A549 treated with GW870086 at 1 μM for 4 hours (cell line): ENCODE data around the gene ACP6. TPM values are rescaled to one million over a fixed set of nuclear protein-coding genes. Genes with fewer than 3 reads are reported as not detected.

ENCODE experiments used
- total RNA-seq: library from RNA; stranded (reverse); fragments of 200-300 nt; extraction: Qiagen RNA extraction; gene quantifications from 5 replicates; pipeline ENCODE4 v1.2.3, GENCODE V29; 2022; ENCODE audit warnings: low read depth

The ACP6 gene
- total RNA-seq, result 14.5 to 22.8 TPM (median 21.9 TPM) in 5 replicates

DNA sequence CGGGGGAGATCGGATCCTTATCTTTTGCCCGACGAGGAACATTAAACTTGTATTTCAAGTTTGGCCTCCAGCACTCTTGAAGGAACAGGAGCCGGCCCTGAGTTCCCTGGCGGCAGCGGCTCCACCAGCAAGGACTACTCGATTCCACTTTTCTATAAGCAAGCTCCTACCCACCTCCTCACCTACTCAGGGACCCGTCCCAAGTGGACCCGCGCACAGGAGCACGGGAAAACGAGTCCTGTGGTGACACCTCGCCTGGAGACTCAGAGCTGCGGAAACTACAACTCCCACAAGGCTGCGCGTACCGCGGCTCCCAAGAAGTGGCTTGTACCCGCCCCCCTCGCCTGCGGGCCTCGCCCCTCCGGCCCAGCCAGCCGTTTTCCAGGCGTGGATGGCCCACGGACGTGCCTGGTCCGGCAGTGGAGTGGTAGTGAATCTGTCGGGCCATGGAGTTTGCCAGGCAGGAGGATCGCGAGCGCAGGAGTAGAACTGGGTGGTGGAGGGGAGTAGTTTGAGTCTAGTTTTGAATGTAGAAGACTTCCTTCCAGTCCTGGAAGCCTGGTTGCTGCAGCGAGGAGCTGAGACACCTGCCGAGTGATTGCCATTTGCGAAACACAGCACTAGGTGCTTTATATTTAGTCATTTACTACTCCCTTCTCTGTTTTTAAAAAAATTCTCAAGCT lies at the start of gene ACP6:
ACP6 (minus strand) TSS at position 206 of the 683 bp plus-strand sequence. CDS start 476 bp downstream, outside the sequence.

Other genes starting within 250 kb of the ACP6 start
- gene BCL9, start 129.0 kb downstream of the ACP6 start, total RNA-seq, result 4.2 to 7.1 TPM (median 6.4 TPM) in 5 replicates
- 0.05 to 0.09 TPM in 2 of 5 replicates, not detected in the others for gene GJA5, start 90.1 kb upstream of the ACP6 start, total RNA-seq
- gene GJA8, start 232.3 kb upstream of the ACP6 start, total RNA-seq, result not detected in 5 replicates